ENCODE data around the gene MERTK. TPM values are rescaled to one million over a fixed set of nuclear protein-coding genes. Genes with fewer than 3 reads are reported as not detected.

The MERTK gene
- total and polyA plus RNA-seq, 2 of the 13 experiments (the other 11 are each of a cell fraction or from before 2014, with no cell fraction given), result 37.3 to 44.7 TPM

DNA sequence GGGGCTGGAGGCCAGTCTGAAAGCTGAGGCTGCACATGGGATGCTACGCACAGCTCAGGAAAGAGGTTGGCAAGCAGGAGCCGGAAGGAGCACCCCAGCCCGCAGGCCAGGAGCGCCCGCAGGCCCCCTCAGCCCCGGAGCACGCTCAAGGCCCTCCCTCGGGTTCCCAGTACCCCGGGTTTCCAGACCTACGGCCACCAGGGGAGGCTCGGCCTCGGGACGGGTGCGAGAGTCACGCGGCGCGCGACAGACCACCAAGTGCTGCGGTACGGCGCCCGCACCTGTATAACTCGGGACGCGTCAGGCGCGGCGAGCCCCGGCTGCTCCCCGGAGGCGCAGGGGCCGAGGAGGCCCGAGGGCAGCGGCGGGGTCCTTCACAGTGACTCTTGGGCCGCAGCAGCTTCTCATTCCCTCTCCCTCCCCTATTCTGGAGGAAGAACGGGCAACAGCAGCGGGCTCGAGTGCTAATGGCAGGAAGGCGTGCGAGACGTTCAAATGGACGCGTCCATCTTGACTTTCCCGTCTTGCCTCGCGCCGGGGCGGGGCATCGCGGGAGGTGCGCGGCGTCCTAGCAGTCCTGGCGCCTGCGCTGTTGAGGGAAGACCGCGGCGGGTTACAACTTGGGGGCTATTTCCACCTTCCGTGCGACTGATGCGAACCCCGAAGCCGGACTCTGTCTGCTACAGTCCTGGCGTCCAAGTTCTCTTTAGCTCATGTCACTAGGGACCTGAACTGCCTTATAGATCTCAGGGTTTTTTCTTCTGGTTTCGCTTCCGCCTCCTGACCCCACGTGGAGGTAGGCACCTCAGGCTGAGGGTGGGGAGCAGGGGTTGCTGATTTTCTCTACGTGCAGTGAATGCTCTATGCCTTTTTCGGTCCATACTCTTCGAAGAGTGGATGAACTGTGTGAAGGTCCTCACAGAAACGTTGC, 14.5 kb upstream of the MERTK start, which contains the start of gene ANAPC1 (continued):
- TF ChIP-seq ZNF547 (CRISPR knock-in tag; IDR thresholded peaks at IDR 0.05) (peak; percentile 88), HES4 (CRISPR knock-in tag; IDR thresholded peaks at IDR 0.05; ENCODE audit: borderline replicate concordance) (peak; percentile 95), MED13 (CRISPR knock-in tag; IDR thresholded peaks at IDR 0.05) (peak; percentile 35; the same call in 1 of the 2 replicates), ZNF557 (CRISPR knock-in tag; IDR thresholded peaks at IDR 0.05) (peak; percentile 89), ZFP90 (CRISPR knock-in tag; IDR thresholded peaks at IDR 0.05; ENCODE audit: borderline replicate concordance) (peak; percentile 94; the same call in 1 of the 2 replicates), ZNF33A (CRISPR knock-in tag; IDR thresholded peaks at IDR 0.05; ENCODE audit: borderline replicate concordance) (peak; percentile 87; the same call in 1 of the 2 replicates), TSC22D2 (CRISPR knock-in tag; IDR thresholded peaks at IDR 0.05; ENCODE audit: borderline replicate concordance) (peak; percentile 66), ZNF101 (CRISPR knock-in tag; IDR thresholded peaks at IDR 0.05; ENCODE audit: borderline replicate concordance, low read depth) (peak; percentile 91; the same call in 1 of the 2 replicates), ERF (CRISPR knock-in tag; IDR thresholded peaks at IDR 0.05) (peak; percentile 88), MATR3 (CRISPR knock-in tag; IDR thresholded peaks at IDR 0.05) (no peak), ZNF350 (CRISPR knock-in tag; IDR thresholded peaks at IDR 0.05; ENCODE audit: borderline replicate concordance, low read depth) (peak; percentile 84), PRPF4 (IDR thresholded peaks at IDR 0.05; ENCODE audit: low read depth, low read length, poor library complexity, severe bottlenecking) (no peak), AGO2 (optimal IDR thresholded peaks at IDR 0.05; ENCODE audit: low read depth, low read length) (peak; percentile 94), ZNF343 (CRISPR knock-in tag; IDR thresholded peaks at IDR 0.05) (peak; percentile 93; the same call in 1 of the 2 replicates), ZNF124 (CRISPR knock-in tag; IDR thresholded peaks at IDR 0.05) (peak; percentile 77; the same call in 1 of the 2 replicates), ZNF644 (CRISPR knock-in tag; IDR thresholded peaks at IDR 0.05; ENCODE audit: low read depth) (no peak), ONECUT2 (CRISPR knock-in tag; IDR thresholded peaks at IDR 0.05) (0 out of 2 replicates have a peak, but pooled peaks have one; percentile 52), RFX1 (IDR thresholded peaks at IDR 0.05) (no peak)
- TF ChIP-seq, protein P1, sequence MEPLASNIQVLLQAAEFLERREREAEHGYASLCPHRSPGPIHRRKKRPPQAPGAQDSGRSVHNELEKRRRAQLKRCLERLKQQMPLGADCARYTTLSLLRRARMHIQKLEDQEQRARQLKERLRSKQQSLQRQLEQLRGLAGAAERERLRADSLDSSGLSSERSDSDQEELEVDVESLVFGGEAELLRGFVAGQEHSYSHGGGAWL (CRISPR knock-in tag; IDR thresholded peaks at IDR 0.05), result peak; percentile 93
- TF ChIP-seq, protein P2, sequence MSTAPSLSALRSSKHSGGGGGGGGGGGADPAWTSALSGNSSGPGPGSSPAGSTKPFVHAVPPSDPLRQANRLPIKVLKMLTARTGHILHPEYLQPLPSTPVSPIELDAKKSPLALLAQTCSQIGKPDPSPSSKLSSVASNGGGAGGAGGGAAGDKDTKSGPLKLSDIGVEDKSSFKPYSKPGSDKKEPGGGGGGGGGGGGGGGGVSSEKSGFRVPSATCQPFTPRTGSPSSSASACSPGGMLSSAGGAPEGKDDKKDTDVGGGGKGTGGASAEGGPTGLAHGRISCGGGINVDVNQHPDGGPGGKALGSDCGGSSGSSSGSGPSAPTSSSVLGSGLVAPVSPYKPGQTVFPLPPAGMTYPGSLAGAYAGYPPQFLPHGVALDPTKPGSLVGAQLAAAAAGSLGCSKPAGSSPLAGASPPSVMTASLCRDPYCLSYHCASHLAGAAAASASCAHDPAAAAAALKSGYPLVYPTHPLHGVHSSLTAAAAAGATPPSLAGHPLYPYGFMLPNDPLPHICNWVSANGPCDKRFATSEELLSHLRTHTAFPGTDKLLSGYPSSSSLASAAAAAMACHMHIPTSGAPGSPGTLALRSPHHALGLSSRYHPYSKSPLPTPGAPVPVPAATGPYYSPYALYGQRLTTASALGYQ (CRISPR knock-in tag; IDR thresholded peaks at IDR 0.05), result peak; percentile 38; the same call in 1 of the 2 replicates
- TF ChIP-seq, protein P3, sequence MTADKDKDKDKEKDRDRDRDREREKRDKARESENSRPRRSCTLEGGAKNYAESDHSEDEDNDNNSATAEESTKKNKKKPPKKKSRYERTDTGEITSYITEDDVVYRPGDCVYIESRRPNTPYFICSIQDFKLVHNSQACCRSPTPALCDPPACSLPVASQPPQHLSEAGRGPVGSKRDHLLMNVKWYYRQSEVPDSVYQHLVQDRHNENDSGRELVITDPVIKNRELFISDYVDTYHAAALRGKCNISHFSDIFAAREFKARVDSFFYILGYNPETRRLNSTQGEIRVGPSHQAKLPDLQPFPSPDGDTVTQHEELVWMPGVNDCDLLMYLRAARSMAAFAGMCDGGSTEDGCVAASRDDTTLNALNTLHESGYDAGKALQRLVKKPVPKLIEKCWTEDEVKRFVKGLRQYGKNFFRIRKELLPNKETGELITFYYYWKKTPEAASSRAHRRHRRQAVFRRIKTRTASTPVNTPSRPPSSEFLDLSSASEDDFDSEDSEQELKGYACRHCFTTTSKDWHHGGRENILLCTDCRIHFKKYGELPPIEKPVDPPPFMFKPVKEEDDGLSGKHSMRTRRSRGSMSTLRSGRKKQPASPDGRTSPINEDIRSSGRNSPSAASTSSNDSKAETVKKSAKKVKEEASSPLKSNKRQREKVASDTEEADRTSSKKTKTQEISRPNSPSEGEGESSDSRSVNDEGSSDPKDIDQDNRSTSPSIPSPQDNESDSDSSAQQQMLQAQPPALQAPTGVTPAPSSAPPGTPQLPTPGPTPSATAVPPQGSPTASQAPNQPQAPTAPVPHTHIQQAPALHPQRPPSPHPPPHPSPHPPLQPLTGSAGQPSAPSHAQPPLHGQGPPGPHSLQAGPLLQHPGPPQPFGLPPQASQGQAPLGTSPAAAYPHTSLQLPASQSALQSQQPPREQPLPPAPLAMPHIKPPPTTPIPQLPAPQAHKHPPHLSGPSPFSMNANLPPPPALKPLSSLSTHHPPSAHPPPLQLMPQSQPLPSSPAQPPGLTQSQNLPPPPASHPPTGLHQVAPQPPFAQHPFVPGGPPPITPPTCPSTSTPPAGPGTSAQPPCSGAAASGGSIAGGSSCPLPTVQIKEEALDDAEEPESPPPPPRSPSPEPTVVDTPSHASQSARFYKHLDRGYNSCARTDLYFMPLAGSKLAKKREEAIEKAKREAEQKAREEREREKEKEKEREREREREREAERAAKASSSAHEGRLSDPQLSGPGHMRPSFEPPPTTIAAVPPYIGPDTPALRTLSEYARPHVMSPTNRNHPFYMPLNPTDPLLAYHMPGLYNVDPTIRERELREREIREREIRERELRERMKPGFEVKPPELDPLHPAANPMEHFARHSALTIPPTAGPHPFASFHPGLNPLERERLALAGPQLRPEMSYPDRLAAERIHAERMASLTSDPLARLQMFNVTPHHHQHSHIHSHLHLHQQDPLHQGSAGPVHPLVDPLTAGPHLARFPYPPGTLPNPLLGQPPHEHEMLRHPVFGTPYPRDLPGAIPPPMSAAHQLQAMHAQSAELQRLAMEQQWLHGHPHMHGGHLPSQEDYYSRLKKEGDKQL (CRISPR knock-in tag; IDR thresholded peaks at IDR 0.05; ENCODE audit: low read depth), result no peak
